Mucosa of rectum (tissue), 2 donors: Measurements from ENCODE around the gene MEAF6.

Source experiments
- H3K27ac ChIP-seq, 2 donors: one replicate each; pipeline ENCODE4 v1.7.0; 2013; ENCODE audit warnings: inconsistent platforms in 2 of 2, low read depth in 2 of 2, low read length in 2 of 2
- H3K27me3 ChIP-seq, 2 donors: one replicate each; pipeline ENCODE4 v1.7.0; 2013; ENCODE audit warnings: low read length in 2 of 2; ENCODE audit not compliant: control insufficient read depth in 2 of 2, insufficient read depth in 2 of 2
- H3K36me3 ChIP-seq, 2 donors: one replicate each; pipeline ENCODE4 v1.7.0; 2013; ENCODE audit warnings: low read length in 2 of 2; ENCODE audit not compliant: control insufficient read depth in 2 of 2, insufficient read depth in 2 of 2
- H3K4me1 ChIP-seq, 2 donors: one replicate each; pipeline ENCODE4 v1.7.0; 2013; ENCODE audit warnings: low read length in 2 of 2, mild to moderate bottlenecking in 1 of 2; ENCODE audit not compliant: control insufficient read depth in 2 of 2, insufficient read depth in 2 of 2
- H3K4me3 ChIP-seq, 2 donors: one replicate each; pipeline ENCODE4 v1.7.0; 2013; ENCODE audit warnings: low read length in 2 of 2
- H3K9ac ChIP-seq, 2 donors: one replicate each; pipeline ENCODE4 v1.7.0; 2013; ENCODE audit warnings: low read length in 2 of 2, low read depth in 1 of 2, mild to moderate bottlenecking in 1 of 2
- H3K9me3 ChIP-seq, 2 donors: one replicate each; pipeline ENCODE4 v1.7.0; 2013; ENCODE audit warnings: low read length in 2 of 2; ENCODE audit not compliant: control insufficient read depth in 2 of 2
- donor health status: healthy.
- donor health status: Normal muscosa, but diverticular disease.

Gene MEAF6

DNA sequence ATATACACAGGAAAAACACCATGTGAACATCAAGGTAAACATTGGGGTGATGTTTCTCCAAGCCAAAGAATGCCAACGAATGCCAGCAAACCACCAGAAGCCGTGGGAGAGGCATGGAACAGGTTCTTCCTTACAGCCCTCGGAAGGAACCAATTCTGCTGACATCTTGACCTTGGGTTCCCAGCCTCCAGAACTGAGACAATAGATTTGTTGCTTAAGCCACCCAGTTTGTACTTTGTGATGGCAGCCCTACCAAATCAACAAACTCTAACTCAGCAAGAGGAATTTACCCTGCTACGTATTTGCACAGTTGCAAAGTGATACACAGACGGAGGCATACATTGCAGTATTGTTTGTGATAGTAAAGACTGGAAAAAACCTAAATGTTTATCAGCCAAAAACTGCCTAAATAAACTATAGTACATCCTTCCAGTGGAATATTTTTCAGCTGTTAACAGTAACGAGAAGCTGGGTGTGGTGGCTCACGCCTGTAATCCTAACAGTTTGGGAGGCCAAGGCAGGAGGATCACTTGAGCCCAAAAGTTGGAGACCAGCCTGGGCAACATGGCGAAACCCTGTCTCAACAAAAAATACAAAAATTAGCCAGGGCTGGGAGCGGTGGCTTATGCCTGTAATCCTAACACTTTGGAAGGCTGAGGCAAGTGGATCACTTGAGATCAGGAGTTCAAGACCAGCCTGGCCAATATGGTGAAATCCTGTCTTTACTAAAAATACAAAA lies 52.7 kb downstream of the MEAF6 start:
- Histone ChIP-seq H3K27ac (no peak overlapping the region), H3K36me3 (no peaks in the 10 kb centered on the region), H3K4me1 (no peaks in the 10 kb centered on the region), H3K27me3 (no peaks in the 10 kb centered on the region), H3K4me3 (no peak overlapping the region), H3K9me3 (no peaks in the 10 kb centered on the region), H3K9ac (no peak overlapping the region)

DNA sequence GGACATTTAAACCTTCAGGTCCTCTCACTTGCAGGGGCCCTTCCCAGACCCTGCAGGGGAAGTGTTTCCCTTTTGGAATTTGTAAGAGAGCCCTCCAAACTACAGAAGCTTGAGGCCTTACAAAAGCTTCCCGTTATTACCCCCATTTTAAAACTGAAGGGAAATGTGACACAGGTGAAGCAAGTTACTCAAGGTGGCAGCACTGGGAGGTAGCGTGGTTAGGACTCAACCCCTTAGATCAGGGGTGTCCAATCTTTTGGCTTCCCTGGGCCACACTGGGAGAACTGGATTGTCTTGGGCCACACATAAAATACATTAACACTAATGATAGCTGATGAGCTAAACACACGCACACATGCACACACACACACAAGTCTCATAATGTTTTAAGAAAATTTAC lies 56.0 kb downstream of the MEAF6 start:
- H3K4me3 ChIP-seq, result no peak overlapping the region

DNA sequence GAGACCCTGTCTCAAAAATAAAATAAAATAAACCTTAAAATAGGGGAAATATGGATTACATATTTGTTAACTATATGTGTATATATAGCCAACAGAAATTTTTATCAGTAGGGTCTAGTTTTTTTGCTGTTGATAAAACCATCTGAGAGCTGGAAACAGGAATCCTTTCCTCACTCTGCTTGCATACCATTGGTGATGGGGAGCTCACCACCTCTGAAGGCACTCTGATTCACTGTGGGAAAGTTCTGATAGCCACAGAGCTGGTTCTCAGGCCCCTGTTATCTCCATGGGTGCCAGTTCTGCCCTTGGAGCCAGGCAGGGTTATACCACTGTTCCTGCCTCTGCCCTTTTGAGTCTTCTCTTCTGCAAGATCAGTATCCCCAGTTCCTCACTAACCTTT lies 58.0 kb downstream of the MEAF6 start:
- Histone ChIP-seq H3K9ac (no peak overlapping the region), H3K27me3 (no peaks in the 10 kb centered on the region), H3K9me3 (no peaks in the 10 kb centered on the region), H3K4me1 (peaks cover 3 to 5% of the 10 kb centered on the region in 2 donors), H3K4me3 (no peak overlapping the region), H3K27ac (no peak overlapping the region), H3K36me3 (no peaks in the 10 kb centered on the region)

More for the DNA sequence above, 56.0 kb downstream of the MEAF6 start:
- Histone ChIP-seq H3K27me3 (no peaks in the 10 kb centered on the region), H3K36me3 (no peaks in the 10 kb centered on the region), H3K27ac (no peak overlapping the region), H3K4me1 (peaks cover 2 to 3% of the 10 kb centered on the region in 2 donors), H3K9ac (no peak overlapping the region), H3K9me3 (no peaks in the 10 kb centered on the region)

DNA sequence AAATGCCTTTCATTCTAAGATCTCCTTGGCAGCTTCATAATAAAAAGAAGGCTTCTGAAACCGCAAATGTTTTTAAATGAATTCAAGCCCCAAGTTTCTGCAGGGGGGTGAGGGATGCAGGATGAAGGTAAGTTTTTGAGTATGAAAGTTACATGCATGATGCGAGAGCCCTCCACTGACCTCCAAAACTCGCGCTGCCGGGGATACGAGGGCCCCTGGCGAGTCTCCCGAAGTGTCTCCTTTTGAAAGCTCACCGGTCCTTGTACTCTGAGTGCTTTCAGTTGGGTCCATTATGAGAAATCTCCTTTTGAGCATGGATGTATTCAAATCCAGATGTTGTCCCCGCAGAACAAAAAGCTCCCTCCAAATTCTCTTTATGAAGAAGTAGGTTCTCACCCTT lies 59.0 kb downstream of the MEAF6 start:
- Histone ChIP-seq H3K9ac (no peak overlapping the region), H3K27ac (no peak overlapping the region), H3K4me3 (no peak overlapping the region)

DNA sequence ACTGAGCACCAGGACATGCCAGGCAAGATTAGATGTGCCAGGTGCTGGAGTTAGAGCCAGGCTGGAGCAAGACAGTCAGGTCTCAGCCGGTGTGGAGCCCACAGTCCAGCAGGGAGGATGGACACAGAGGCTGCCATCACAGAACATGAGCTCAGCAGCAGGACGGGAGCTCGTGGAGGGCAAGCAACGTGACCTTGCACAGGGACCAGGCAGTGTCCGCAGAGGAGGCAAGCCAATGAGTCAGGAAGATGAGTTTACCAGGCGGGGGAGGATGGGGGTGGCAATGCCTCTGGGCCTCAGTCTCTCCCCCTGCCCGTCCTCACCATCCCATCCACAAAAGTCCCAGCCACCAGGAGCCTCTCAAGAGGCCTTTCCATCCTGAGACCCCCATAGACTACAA lies 60.9 kb downstream of the MEAF6 start:
- Histone ChIP-seq H3K36me3 (no peaks in the 10 kb centered on the region), H3K9me3 (no peaks in the 10 kb centered on the region), H3K9ac (no peak overlapping the region)

More for the DNA sequence above, 59.0 kb downstream of the MEAF6 start:
- Histone ChIP-seq H3K9me3 (no peaks in the 10 kb centered on the region), H3K36me3 (no peaks in the 10 kb centered on the region), H3K4me1 (peaks cover 3 to 5% of the 10 kb centered on the region in 2 donors), H3K27me3 (peaks cover 0 to 2% of the 10 kb centered on the region in 2 donors)

DNA sequence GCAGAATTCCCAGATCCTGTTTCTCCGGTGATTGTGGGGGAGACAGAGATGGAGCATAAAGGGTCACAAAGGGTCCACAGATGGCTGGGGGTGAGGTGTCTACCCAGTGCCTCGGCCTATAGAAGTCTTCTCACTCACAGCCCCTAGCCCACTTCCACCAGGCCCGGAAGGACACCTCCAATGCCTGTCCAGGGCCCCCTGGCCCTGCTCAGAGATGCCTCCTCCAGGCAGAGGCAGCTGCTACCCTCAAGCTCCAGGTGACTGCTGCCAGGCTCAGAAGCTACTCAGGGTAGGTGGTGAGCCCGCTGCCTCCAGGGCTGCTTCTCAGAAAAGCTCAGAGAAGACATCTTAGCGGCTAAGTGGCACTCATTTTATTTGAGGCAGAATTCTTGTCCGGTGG lies 62.1 kb downstream of the MEAF6 start:
- no peak overlapping the region for H3K27ac ChIP-seq
- no peak overlapping the region for H3K4me3 ChIP-seq
- H3K27me3 ChIP-seq, result peaks cover 0 to 2% of the 10 kb centered on the region in 2 donors
- no peaks in the 10 kb centered on the region for H3K9me3 ChIP-seq
- no peak overlapping the region for H3K9ac ChIP-seq
- H3K36me3 ChIP-seq, result no peaks in the 10 kb centered on the region
- peaks cover 3 to 5% of the 10 kb centered on the region in 2 donors for H3K4me1 ChIP-seq

More for the DNA sequence above, 60.9 kb downstream of the MEAF6 start:
- Histone ChIP-seq H3K27me3 (peaks cover 0 to 2% of the 10 kb centered on the region in 2 donors), H3K4me1 (peaks cover 3 to 5% of the 10 kb centered on the region in 2 donors), H3K27ac (no peak overlapping the region), H3K4me3 (no peak overlapping the region)

DNA sequence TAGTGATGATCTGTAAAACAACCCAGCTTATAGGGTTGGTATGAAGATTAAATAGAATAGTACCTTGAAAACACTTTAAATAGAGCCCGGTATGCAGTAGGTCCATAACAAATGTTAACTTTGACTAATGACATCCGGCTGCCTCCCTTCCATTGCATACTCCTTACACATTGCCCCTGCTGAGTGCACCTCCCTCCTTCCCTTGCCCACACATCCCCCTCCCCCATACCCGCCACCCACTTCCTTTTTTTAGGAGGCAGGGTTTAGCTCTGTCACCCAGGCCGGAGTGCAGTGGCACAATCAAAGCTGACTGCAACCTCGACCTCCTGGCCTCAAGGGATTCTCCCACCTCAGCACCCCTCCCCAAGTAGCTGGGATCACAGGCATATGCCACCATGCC lies 64.6 kb downstream of the MEAF6 start:
- H3K27ac ChIP-seq, result no peak overlapping the region
- H3K4me3 ChIP-seq, result no peak overlapping the region
- H3K9ac ChIP-seq, result no peak overlapping the region
- peaks cover 0 to 2% of the 10 kb centered on the region in 2 donors for H3K27me3 ChIP-seq
- H3K36me3 ChIP-seq, result no peaks in the 10 kb centered on the region
- peaks cover 1 to 5% of the 10 kb centered on the region in 2 donors for H3K4me1 ChIP-seq
- H3K9me3 ChIP-seq, result no peaks in the 10 kb centered on the region

DNA sequence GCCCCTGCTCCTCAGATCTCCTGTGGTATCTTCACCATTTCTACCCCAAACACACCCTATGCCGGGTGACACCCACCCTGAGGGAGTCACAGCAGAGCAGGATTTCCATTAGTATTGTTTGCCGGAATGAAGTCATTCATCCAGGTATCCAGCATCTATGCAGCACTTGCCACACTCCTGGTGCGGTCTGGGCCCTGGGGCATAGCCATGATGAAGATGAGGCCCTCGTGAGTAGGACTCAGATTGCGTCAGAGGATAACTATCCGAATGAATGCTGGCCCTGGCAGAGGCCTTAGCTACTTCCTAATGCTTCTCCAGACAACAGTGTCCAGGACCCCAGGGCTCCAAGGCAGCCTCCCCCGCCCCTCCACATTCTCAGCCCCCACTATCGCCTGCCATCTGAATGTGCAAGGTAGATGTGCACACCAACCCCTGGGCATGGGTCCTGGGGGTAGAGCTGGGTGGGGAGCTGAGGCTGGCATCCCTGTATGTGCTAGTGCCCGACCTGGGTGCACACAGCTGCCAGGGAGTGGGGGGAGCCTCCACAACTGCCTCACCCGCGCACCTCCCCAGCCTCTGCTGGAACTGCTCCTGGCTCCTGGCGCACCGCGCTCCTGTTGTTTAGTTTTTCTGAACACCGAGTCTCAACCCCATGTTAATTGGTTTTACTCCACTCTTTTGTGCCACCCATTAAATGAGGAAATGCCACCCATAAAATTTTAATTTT lies 65.7 kb downstream of the MEAF6 start:
- Histone ChIP-seq H3K27me3 (peaks cover 0 to 2% of the 10 kb centered on the region in 2 donors), H3K36me3 (no peaks in the 10 kb centered on the region), H3K4me3 (no peak overlapping the region), H3K9ac (no peak overlapping the region), H3K27ac (no peak overlapping the region), H3K9me3 (no peaks in the 10 kb centered on the region), H3K4me1 (peaks cover 0 to 3% of the 10 kb centered on the region in 2 donors)

DNA sequence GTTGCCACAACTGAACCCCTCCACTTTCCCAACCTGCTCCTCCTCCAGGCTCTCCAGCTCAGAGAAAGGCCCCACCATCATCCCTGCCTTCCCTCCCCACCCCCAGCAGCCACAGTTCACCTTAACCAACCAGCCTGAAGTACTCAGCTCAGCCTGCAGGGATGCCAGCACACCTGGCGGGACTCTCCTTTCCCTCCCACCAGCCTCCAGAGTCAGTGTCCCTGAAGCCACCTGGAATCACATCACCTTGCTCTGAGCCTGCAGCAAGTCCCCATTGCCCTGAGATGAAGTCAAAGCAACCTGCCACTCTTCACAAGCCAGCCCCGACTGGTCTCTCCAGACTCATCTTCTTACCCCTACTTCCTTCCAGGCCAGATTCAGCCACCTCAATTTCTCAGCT lies 66.4 kb downstream of the MEAF6 start:
- Histone ChIP-seq H3K27ac (no peak overlapping the region), H3K36me3 (no peaks in the 10 kb centered on the region), H3K4me3 (no peak overlapping the region), H3K9ac (no peak overlapping the region), H3K27me3 (peaks cover 1 to 2% of the 10 kb centered on the region in 2 donors), H3K9me3 (no peaks in the 10 kb centered on the region), H3K4me1 (peaks cover 0 to 3% of the 10 kb centered on the region in 2 donors)

DNA sequence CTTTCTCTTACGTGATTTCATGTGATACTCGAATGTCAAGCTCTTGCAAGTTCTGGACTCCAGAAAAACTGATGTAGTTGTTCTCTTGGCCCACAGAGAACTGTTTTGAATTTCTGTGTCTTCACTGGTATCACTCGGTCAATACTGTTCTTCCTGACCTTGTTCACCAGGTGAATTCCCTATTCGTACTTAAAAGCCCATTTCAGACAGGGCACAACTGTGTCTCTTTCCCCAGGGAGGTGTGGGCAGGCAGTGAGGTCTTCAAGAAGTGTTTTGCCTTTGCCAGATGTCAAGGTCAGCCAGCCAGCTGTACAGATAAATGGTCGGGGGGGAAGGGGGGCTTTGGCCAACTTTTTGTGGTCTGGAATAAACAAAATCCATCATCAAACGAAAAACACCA lies 67.7 kb downstream of the MEAF6 start:
- Histone ChIP-seq H3K27ac (no peak overlapping the region), H3K9ac (no peak overlapping the region), H3K9me3 (no peaks in the 10 kb centered on the region), H3K36me3 (no peaks in the 10 kb centered on the region), H3K4me3 (no peak overlapping the region), H3K4me1 (no peaks in the 10 kb centered on the region), H3K27me3 (peaks cover 4 to 7% of the 10 kb centered on the region in 2 donors)
